Esophagus muscularis mucosa (tissue), 3 donors: ENCODE measurements around the gene CTNNA3.

Experiments used
- CTCF ChIP-seq, 3 experiments: fragments of 200-600 bp in 2 of 3; fragments of 450-650 bp in 1 of 3; sonication (generic) in 2 of 3; IDR thresholded peaks; one replicate each; pipeline ENCODE4 v1.5.1; 2017 to 2019; ENCODE audit warnings: antibody characterized with exemption in 3 of 3, mild to moderate bottlenecking in 2 of 3, moderate library complexity in 1 of 3
- POLR2A ChIP-seq: fragments of 450-650 bp; IDR thresholded peaks from one replicate; pipeline ENCODE4 v1.6.1; 2017; ENCODE audit warnings: antibody characterized with exemption, moderate library complexity, mild to moderate bottlenecking, low read depth

DNA sequence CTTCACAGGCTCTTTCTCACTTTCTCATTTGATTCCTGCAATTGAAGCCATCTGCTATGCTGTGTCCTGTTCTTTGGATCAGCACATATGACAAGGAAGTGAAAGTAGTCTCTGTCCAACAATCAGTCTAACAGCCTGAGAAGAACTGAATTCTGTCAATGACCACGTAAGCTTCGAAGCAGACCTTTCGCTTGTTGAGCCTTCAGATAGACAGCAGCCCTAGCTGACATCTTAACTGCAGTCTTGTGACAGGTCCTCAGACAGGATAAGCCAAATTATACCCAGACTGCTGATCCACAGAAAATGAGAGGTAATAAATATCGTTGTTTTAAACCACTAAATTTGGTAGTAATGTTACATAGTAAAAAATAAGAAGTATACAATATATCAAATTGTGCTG lies 1461.1 kb downstream of the CTNNA3 start:
- TF ChIP-seq CTCF (IDR thresholded peaks at IDR 0.05), result no peak
- TF ChIP-seq POLR2A, result no peak
